ENCODE measurements around the gene SCAMP1.

- TF ChIP-seq CTCF (IDR thresholded peaks at IDR 0.05) = no peak
- TF ChIP-seq POLR2A (IDR thresholded peaks at IDR 0.05) = no peak
Observed at GRCh38 chr5:78334811-78335210, 25.6 kb upstream of the SCAMP1 start.

Measured in lower leg skin (tissue), 3 donors.